Activated T-cell treated with anti-CD3 and anti-CD28 coated beads, Interleukin-2, amount 50 U/mL, for 4 hours (primary cell): ENCODE results near the gene TXK. TPM values are rescaled to one million over a fixed set of nuclear protein-coding genes. Genes with fewer than 3 reads are reported as not detected.

ENCODE experiments used
- ATAC-seq, 2 donors: fragments of 200-7000 bp; cut with Tn5 transposase; one replicate each; pipeline ENCODE4 v1.10.0; 2021
- DNase-seq: peaks from one replicate; pipeline ENCODE4 v3.0.0-alpha.2; 2020
- H3K27me3 Mint-ChIP-seq: one replicate; pipeline ENCODE4 v1.8.0; 2021; ENCODE audit warnings: low read depth, mixed read lengths
- H3K36me3 Mint-ChIP-seq: one replicate; pipeline ENCODE4 v1.8.0; 2022; ENCODE audit warnings: mixed read lengths; ENCODE audit not compliant: insufficient read depth
- H3K4me1 Mint-ChIP-seq: one replicate; pipeline ENCODE4 v1.8.0; 2021; ENCODE audit warnings: low read depth, mixed read lengths
- H3K4me3 Mint-ChIP-seq: one replicate; pipeline ENCODE4 v1.8.0; 2021; ENCODE audit warnings: mild to moderate bottlenecking, moderate library complexity, mixed read lengths
- H3K9me3 Mint-ChIP-seq: one replicate; pipeline ENCODE4 v1.8.0; 2021; ENCODE audit warnings: mixed read lengths
- total RNA-seq, 3 donors: library from RNA; stranded (reverse); gene quantifications; one replicate each; pipeline ENCODE4 v1.2.1, GENCODE V29; 2021

TXK gene
- total RNA-seq, 3 donors from 2014 or later, result 2.4 to 5.9 (median 4.8) TPM

DNA sequence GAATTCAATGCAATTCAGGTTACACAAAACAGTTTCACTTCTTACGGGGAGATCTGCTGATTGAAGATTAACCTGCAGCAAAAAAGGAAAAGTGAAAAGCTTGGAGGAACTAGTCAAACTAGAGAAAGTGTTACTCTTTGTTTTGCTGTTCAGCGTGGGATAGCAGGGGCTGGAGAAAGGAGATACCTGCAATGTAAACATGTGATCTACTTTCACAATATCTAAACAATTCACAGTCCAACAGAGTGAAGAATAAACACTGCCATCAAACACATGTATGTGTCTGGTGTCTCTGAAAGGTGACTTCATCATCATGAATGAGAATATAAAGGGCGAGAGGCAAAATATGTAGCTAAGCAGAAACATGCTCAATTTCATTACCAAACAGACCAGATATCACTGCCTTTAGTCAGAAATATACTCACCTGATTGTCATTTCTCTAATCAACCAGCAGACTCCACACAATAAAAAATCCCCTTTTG, 91.0 kb downstream of the TXK start:
- ATAC-seq (no peak), DNase-seq (no peak)
- Mint-ChIP-seq H3K27me3 (peaks cover 4% of the 10 kb centered on the region), H3K4me1 (peaks cover 65% of the 10 kb centered on the region), H3K36me3 (peaks cover 3% of the 10 kb centered on the region), H3K4me3 (no peak overlapping the region), H3K9me3 (no peaks in the 10 kb centered on the region)

- Mint-ChIP-seq H3K27me3 (peaks cover 2% of the 10 kb centered on the region), H3K4me1 (peaks cover 54% of the 10 kb centered on the region), H3K36me3 (peaks cover 3% of the 10 kb centered on the region), H3K4me3 (peak overlapping the region; percentile 9), H3K9me3 (no peaks in the 10 kb centered on the region)
- DNase-seq, result no peak
- ATAC-seq, result peak; percentile 39 to 48
These were observed 92.4 kb downstream of the TXK start for GRCh38 chr4:48041535-48042137.

- Mint-ChIP-seq H3K4me3 (no peak overlapping the region), H3K27me3 (peaks cover 2% of the 10 kb centered on the region), H3K4me1 (peaks cover 58% of the 10 kb centered on the region), H3K9me3 (no peaks in the 10 kb centered on the region), H3K36me3 (peaks cover 7% of the 10 kb centered on the region)
- DNase-seq, result no peak
- no peak for ATAC-seq
These were observed 94.5 kb downstream of the TXK start for GRCh38 chr4:48039561-48039960.

DNA sequence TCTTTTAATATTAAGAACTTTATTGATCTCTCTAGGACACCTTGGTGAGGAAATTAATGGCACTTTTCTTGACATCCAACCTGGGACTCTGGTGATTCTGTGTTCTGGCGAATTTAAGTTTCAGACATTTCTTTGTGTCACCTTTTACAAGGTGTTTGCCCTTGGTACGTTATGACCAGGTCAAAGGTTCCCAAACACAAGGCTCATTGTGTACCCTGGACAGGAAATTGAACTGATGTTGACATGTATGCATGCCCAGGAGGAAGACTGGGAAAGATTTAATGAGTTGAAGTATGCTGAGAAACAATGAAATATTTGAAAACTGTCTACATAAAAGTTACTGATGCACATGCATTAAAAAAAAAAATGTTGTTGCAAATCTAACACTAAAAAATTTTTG, 95.4 kb downstream of the TXK start:
- ATAC-seq (no peak), DNase-seq (no peak)
- H3K27me3 Mint-ChIP-seq, result peaks cover 2% of the 10 kb centered on the region
- peaks cover 59% of the 10 kb centered on the region for H3K4me1 Mint-ChIP-seq
- H3K4me3 Mint-ChIP-seq, result no peak overlapping the region
- peaks cover 7% of the 10 kb centered on the region for H3K36me3 Mint-ChIP-seq
- no peaks in the 10 kb centered on the region for H3K9me3 Mint-ChIP-seq

DNA sequence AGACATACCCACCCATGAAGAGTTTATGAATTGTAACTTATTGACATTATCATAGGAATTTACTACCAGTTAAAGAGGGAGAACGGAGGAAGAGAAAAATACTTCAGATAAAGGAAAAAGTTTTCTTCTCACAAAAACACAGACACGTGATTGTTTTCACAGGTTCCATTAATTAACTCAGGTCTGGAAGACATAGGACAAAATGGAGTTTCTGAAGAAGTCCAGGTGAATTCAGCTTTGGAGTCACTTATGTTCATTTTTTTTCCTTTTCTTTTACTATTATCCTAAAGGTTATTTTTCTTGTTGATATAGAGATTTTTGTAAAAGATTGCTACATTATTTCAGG, 97.0 kb downstream of the TXK start:
- H3K4me3 Mint-ChIP-seq, result no peak overlapping the region
- peaks cover 2% of the 10 kb centered on the region for H3K27me3 Mint-ChIP-seq
- H3K4me1 Mint-ChIP-seq, result peaks cover 50% of the 10 kb centered on the region
- no peak for DNase-seq
- peaks cover 7% of the 10 kb centered on the region for H3K36me3 Mint-ChIP-seq
- no peaks in the 10 kb centered on the region for H3K9me3 Mint-ChIP-seq
- no peak for ATAC-seq

- peaks cover 42% of the 10 kb centered on the region for H3K4me1 Mint-ChIP-seq
- DNase-seq, result no peak
These were observed 98.1 kb downstream of the TXK start for GRCh38 chr4:48035952-48036351.

GRCh38 chr4:48033825-48034413, 100.1 kb downstream of the TXK start:
- H3K9me3 Mint-ChIP-seq, result no peaks in the 10 kb centered on the region
- peaks cover 2% of the 10 kb centered on the region for H3K27me3 Mint-ChIP-seq
- H3K36me3 Mint-ChIP-seq, result peaks cover 7% of the 10 kb centered on the region
- H3K4me3 Mint-ChIP-seq, result no peak overlapping the region
- peak; percentile 16 to 29 for ATAC-seq
- peak; percentile 66 for DNase-seq
- peaks cover 38% of the 10 kb centered on the region for H3K4me1 Mint-ChIP-seq

More at GRCh38 chr4:48035952-48036351, 98.1 kb downstream of the TXK start:
- Mint-ChIP-seq H3K9me3 (no peaks in the 10 kb centered on the region), H3K27me3 (peaks cover 2% of the 10 kb centered on the region), H3K36me3 (peaks cover 7% of the 10 kb centered on the region), H3K4me3 (peak overlapping the region; percentile 6)
- ATAC-seq, result peak; percentile 53 to 55

DNA sequence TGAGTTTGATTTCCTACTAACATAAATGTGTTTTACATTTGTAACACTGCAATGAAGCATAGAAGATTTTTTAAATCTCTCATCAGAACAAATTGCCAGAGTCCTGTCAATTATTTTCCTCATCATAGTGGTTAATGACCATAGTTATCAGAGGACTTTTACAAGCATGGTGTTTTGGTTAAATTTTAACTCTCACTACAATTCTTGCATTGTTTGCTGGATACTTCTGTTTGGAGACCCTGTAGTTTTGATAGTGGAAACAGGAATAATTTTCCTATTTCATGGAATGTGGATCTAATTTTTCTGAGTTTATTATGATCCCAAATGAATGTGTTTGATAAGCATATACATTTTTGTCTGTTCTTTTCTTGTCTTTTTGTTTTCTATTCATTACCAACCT, 100.6 kb downstream of the TXK start:
- ATAC-seq (no peak), DNase-seq (no peak)
- peaks cover 43% of the 10 kb centered on the region for H3K4me1 Mint-ChIP-seq
- H3K9me3 Mint-ChIP-seq, result no peaks in the 10 kb centered on the region
- H3K27me3 Mint-ChIP-seq, result peaks cover 2% of the 10 kb centered on the region
- H3K36me3 Mint-ChIP-seq, result peaks cover 5% of the 10 kb centered on the region
- no peak overlapping the region for H3K4me3 Mint-ChIP-seq

- H3K27me3 Mint-ChIP-seq, result no peaks in the 10 kb centered on the region
- no peak for ATAC-seq
- H3K9me3 Mint-ChIP-seq, result no peaks in the 10 kb centered on the region
- H3K4me1 Mint-ChIP-seq, result peaks cover 49% of the 10 kb centered on the region
- no peak for DNase-seq
- H3K4me3 Mint-ChIP-seq, result no peak overlapping the region
- H3K36me3 Mint-ChIP-seq, result peaks cover 7% of the 10 kb centered on the region
These were observed 101.3 kb downstream of the TXK start for GRCh38 chr4:48032721-48033120.

DNA sequence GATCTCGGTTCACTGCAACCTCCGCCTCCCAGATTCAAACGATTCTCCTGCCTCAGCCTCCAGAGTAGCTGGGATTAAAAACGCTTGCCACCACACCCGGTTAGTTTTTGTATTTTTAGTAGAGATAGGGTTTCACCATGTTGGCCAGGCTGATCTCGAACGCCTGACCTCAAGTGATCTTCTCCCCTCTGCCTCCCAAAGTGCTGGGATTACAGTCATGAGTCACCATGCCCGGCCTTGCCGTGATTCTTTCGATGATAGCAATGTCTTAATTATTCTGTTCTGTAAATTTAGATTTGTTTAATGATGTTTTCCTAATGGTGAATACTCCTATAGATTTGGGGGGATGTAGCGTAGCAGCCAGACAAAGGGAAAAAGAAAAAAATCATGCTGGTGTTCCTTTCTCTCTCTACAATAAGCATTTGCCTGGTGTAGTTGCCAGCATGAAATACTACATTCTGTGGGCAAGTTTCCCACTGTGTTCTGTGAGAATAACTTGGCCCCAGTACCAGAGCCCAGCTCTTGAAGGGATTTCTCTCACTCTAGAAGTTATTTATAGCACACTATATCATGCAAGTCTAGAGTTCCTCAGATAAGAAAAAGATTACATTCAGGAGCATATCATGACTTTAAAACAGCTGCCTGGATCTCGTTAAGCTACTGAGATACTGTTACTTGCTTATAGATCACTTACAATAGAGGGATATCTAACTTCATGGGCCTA, 102.1 kb downstream of the TXK start:
- DNase-seq (no peak), ATAC-seq (no peak)
- Mint-ChIP-seq H3K4me1 (peaks cover 48% of the 10 kb centered on the region), H3K9me3 (no peaks in the 10 kb centered on the region), H3K4me3 (no peak overlapping the region), H3K27me3 (no peaks in the 10 kb centered on the region), H3K36me3 (peaks cover 7% of the 10 kb centered on the region)

- Mint-ChIP-seq H3K4me1 (peaks cover 35% of the 10 kb centered on the region), H3K27me3 (no peaks in the 10 kb centered on the region), H3K36me3 (peaks cover 5% of the 10 kb centered on the region), H3K4me3 (no peak overlapping the region), H3K9me3 (no peaks in the 10 kb centered on the region)
- DNase-seq (no peak), ATAC-seq (no peak)
These were observed 103.6 kb downstream of the TXK start for GRCh38 chr4:48030470-48030869.

DNA sequence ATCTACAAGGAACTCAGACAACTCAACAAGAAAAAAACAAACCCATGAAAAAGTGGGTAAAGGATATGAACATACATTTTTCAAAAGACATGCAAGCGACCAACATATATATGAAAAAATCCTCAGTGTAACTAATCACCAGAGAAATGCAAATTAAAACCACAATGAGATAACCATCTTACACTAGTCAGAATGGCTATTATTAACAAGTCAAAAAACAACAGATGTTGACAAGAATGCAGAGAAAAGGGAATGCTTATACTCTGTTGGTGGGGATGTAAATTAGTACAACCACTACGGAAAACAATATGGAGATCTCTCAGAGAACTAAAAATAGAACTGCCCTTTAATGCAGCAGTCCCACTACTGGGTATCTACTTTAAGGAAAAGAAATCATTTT, 105.4 kb downstream of the TXK start:
- Mint-ChIP-seq H3K4me3 (no peak overlapping the region), H3K36me3 (peaks cover 7% of the 10 kb centered on the region), H3K4me1 (peaks cover 19% of the 10 kb centered on the region), H3K27me3 (peaks cover 8% of the 10 kb centered on the region), H3K9me3 (no peaks in the 10 kb centered on the region)
- peak; percentile 41 to 58 for ATAC-seq
- DNase-seq, result no peak

- H3K9me3 Mint-ChIP-seq, result no peaks in the 10 kb centered on the region
- no peak for DNase-seq
- H3K4me3 Mint-ChIP-seq, result no peak overlapping the region
- peaks cover 12% of the 10 kb centered on the region for H3K27me3 Mint-ChIP-seq
- H3K4me1 Mint-ChIP-seq, result peaks cover 14% of the 10 kb centered on the region
- peaks cover 7% of the 10 kb centered on the region for H3K36me3 Mint-ChIP-seq
- ATAC-seq, result peak; percentile 85 to 87
These were observed 106.4 kb downstream of the TXK start for GRCh38 chr4:48027653-48028052.

DNA sequence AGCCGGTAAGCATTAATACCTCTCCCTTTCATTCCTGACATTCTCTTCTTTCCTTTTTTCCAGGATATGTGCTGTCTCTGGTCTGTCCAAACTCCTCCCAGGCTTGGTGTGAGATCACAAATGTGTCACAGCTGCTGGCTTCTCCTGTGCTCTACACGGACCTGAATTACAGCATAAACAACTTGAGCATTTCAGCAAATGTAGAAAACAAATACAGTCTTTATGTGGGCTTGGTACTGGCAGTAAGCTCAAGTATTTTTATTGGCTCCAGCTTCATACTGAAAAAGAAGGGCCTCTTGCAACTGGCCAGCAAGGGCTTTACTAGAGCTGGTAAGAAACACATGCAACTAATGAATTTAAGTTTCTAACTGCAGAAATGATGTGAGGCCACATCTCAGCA, 109.0 kb downstream of the TXK start:
- peaks cover 4% of the 10 kb centered on the region for H3K9me3 Mint-ChIP-seq
- H3K4me1 Mint-ChIP-seq, result peaks cover 27% of the 10 kb centered on the region
- no peak for DNase-seq
- H3K36me3 Mint-ChIP-seq, result peaks cover 9% of the 10 kb centered on the region
- H3K4me3 Mint-ChIP-seq, result no peak overlapping the region
- H3K27me3 Mint-ChIP-seq, result peaks cover 15% of the 10 kb centered on the region
- no peak for ATAC-seq

DNA sequence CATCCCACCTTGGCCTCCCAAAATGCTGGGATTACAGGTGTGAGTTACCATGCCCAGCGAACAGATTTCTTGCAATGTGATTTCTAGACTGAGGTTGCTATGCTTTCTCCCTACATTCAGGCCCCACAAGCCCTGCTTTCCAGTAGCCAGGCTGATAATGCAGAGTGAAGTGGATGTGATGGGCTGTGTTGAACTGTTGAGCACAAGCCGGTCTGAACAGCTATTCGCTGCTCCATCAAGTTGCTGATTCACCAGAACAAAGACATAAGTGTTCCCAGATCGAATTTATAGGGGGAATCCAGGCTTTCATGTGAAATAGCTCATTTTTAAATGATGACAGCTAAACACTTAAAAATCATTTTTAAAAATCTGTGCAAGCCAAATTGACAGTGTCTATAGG, 109.5 kb downstream of the TXK start:
- peaks cover 30% of the 10 kb centered on the region for H3K4me1 Mint-ChIP-seq
- H3K27me3 Mint-ChIP-seq, result peaks cover 15% of the 10 kb centered on the region
- DNase-seq (no peak), ATAC-seq (no peak)
- H3K4me3 Mint-ChIP-seq, result no peak overlapping the region
- H3K36me3 Mint-ChIP-seq, result peaks cover 9% of the 10 kb centered on the region
- H3K9me3 Mint-ChIP-seq, result peaks cover 4% of the 10 kb centered on the region
